NCI-H2107 (cell line): ENCODE results near the gene MPZL3.
A peak's percentile ranks its signal among the peaks of the same experiment; 100 is the strongest.

ENCODE experiments used
- DNase-seq: peaks from one replicate; lab custom pipeline; 2025; lab: John Stamatoyannopoulos, UW

Gene MPZL3

GRCh38 chr11:118251858-118252652 is at the start of gene MPZL3:
Gene MPZL3, minus strand, starts transcription at chr11:118252365. Its CDS starts 71 bp downstream, at chr11:118252294.
- DNase-seq = peak; percentile 94

DNA sequence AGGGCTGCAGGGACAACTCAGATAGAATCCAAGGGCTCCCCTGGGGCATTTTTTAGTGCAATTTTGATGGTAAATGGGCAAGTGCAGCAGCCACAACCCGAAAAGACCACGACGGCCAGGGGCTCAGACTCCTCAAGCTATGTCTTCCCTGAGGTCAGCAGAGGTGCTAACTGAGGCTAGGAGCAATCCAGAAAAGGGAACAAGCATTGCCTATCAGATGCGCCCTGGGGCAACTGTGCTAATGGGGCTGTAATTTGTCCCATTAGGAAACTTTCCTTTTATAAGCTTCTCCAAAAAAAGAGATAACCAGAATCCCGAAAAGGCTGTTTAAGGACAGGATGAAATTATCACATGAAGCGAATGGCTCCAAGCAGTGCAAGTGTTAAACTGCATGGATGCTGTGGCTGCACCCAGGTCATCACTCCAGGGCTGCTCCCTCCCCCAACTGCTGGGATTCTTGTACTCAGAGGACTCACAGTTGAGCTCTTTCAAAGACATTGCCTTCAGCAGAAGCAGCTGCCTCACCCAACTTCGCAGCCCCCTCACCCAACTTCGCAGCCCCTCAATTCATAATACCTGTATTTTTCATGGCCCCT is 49.5 kb upstream of the MPZL3 start:
- DNase-seq = no peak

GRCh38 chr11:118295815-118296454 is 43.8 kb upstream of the MPZL3 start:
- no peak for DNase-seq

DNA sequence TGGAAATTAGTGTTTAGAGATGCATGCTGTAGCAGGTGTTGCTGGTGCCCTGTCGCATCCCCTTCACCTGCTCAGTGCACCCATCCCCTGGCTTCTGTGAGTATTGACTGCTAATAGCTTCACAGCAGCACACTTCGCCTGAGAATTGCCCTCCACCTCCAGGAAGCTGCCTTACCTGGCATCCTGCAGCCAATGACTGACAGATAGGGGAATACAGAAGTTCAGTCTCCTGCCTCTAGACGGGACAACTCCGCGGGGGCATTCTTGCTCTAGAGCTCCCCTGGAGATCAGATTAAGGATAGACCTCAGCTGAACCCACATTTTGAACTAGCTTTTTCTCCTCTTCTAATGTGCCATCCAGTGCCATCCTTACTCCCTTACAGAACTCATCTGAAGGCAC is 43.0 kb upstream of the MPZL3 start:
- DNase-seq = no peak

- no peak for DNase-seq
Measured at GRCh38 chr11:118294053-118294452, 41.9 kb upstream of the MPZL3 start.

- no peak for DNase-seq
Measured at GRCh38 chr11:118291477-118292135, 39.4 kb upstream of the MPZL3 start.

GRCh38 chr11:118290923-118291322 is 38.8 kb upstream of the MPZL3 start:
- peak; percentile 7 for DNase-seq

- DNase-seq = no peak
Measured at GRCh38 chr11:118289401-118289800, 37.2 kb upstream of the MPZL3 start.

DNA sequence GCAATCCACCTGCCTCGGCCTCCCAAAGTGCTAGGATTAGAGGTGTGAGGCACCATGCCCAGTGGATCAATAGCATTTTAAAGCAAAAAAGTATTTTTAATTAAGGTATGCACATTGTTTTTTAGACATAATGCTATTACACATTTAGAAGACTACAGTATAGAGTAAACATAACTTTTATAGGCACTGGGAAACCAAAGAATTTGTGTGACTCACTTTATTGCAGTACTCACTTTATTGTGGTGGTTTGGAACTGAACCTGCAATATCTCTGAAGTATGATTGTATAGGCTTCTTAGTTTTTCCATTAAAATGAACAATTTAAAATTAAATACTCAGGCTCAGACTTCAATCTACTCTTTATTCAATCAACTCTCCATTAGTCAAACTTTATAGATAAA is 34.8 kb upstream of the MPZL3 start:
- DNase-seq = no peak

DNA sequence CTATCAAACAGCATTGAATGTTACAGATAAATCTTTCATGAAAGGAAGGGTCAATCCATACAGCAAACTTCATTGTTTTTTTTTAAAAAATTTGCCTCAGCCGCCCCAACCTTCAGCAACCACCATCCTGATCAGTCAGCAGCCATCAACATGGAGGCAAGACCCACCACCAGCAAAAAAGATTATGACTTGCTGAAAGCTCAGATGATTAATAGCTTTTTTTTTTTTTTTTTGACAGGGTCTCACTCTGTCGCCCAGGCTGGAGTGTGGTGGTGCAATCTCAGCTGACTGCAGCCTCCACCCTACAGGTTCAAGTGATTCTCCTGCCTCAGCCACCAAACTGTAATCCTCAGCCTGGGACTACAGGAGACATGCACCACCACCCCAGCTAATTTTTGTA is 34.4 kb upstream of the MPZL3 start:
- no peak for DNase-seq

DNA sequence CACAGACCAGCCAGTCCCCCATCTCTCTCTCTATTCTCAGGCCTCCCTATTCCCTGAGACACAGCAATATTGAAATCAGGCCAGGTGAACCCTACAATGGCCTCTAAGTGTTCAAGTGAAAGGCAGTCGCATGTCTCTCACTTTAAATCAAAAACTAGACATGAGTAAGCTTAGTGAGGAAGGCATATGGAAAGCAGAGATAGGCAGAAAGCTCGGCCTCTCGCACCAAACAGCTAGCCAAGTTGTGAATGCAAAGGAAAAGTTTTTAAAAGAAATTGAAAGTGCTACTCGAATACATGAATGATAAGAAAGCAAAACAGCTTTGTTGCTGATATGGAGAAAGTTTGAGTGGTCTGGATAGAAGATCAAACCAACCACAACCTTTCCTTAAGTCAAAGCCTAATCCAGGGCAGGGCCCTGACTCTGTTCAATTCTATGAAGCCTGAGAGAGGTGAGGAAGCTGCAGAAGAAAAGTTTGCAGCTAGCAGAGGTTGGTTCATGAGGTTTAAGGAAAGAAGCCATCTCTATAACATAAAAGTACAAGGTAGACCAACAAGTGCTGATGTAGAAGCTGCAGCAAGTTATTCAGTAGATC is 31.7 kb upstream of the MPZL3 start:
- no peak for DNase-seq

DNA sequence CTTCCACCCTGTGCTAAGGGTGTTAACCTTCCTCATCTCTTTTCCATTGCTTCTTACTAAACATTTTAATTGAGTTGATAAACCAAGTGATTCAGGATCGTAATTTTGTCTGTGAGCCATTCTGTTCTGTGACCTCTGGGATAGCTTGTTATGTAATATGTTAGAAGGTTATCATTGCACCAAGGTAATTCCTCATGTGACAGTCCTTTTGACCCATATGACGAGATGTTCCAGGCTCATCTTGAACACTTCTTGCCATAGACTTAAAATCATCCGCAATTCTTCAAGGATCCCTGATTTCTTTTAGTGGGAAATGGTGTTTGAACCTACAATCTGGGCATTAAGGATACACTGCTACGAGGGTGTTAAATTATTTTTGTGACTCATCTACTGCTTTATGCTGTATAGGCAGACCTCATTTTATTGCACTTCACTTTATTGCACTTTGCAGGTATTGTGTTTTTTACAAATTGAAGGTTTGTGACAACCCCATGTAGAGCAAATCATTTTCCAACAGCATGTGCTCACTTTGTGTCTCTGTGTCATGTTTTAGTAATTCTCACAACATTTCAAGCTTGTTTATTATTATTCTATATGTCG is 31.0 kb upstream of the MPZL3 start:
- DNase-seq = no peak

- no peak for DNase-seq
Measured at GRCh38 chr11:118282606-118283005, 30.4 kb upstream of the MPZL3 start.

- no peak for DNase-seq
Measured at GRCh38 chr11:118281284-118281683, 29.1 kb upstream of the MPZL3 start.

- no peak for DNase-seq
Measured at GRCh38 chr11:118277312-118277711, 25.1 kb upstream of the MPZL3 start.

DNA sequence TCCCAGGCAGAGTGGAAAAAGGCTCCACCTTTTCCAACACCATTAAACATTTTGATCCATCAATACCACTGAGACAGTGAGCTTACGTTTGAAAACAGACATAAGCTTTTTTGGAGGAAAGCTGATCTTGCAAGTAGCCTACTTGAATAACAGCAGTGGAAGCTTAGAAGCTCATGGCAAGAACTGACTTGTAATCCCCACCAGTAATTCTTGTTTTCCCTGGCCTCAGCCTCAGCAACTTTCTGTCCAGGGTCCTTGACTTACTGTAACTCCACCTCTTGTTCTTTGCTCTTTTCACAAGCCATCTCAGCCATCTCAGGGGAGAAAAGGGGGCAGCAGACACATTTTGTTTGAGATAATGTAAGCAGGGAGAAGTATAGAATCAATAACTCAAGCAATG is 24.3 kb upstream of the MPZL3 start:
- DNase-seq = no peak

- no peak for DNase-seq
Measured at GRCh38 chr11:118275176-118275575, 23.0 kb upstream of the MPZL3 start.

GRCh38 chr11:118274186-118274585 is 22.0 kb upstream of the MPZL3 start:
- DNase-seq = no peak

DNA sequence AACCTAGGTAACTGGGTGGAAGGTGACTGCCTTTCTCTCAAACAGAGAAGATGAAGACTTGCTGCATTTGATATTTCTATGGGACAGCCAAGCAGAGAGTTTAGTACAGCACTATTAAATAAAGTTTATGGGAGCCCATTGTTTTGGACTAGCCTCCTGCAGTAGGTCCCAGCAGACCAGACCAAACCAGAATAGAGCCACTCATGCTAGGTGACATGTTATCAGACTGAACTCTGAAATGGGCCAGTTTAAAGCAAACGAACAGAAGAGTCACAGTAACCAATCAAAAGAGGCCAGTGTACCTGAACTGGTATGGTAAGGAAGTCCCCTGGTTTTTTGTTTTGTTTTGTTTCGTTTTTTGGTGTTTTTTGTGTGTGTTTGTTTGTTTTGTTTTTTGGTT is 19.8 kb upstream of the MPZL3 start:
- no peak for DNase-seq

GRCh38 chr11:118267486-118267885 is 15.3 kb upstream of the MPZL3 start:
- DNase-seq = no peak

DNA sequence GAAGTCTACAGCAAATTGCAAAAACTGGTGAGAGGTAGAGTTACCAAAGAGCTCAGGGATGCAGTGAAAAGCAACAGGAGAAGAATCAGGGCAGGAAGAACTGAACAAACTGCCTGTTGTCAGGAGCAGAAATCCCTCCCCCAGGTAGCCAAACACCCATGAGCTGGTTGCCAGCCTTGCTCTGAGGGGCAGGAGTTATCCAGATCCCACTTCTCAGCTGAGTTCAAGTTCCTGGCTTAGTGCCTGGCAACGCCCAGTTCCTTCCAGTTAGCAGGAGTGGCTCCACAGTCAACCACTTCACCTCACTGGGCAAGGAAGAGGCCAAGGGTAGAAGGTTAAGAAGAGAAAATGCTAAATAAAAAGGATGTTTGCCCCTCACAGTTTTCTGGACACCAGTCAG is 13.8 kb upstream of the MPZL3 start:
- DNase-seq = no peak
